SK-N-SH (cell line): ENCODE results near the gene SULF2.

ENCODE experiments used
- CHD2 ChIP-seq: fragments of 150-350 bp; IDR thresholded peaks from 2 replicates; pipeline ENCODE4 v1.6.1; 2018; ENCODE audit warnings: low read length; ENCODE audit not compliant: partially characterized antibody
- CTCF ChIP-seq: fragments of 200-600 bp; sonication (generic); IDR thresholded peaks from 2 replicates; pipeline ENCODE4 v1.6.1; 2017; ENCODE audit warnings: antibody characterized with exemption, mild to moderate bottlenecking, moderate library complexity
- ELF1 ChIP-seq: IDR thresholded peaks from 2 replicates; pipeline ENCODE4 v1.4.0; 2012
- EP300 ChIP-seq, 2 experiments: IDR thresholded peaks; 2 replicates each; pipeline versions ENCODE4 v1.4.0 to v1.6.1; 2012; ENCODE audit warnings: borderline replicate concordance in 1 of 2, low read depth in 1 of 2, low read length in 1 of 2
- EZH2phosphoT487 ChIP-seq: fragments of 200-600 bp; sonication (generic); IDR thresholded peaks from 2 replicates; pipeline ENCODE4 v1.6.1; 2017; ENCODE audit warnings: low read depth, mixed run types, mild to moderate bottlenecking, antibody characterized with exemption, moderate library complexity, borderline replicate concordance
- FOXJ3 ChIP-seq: sonication (generic); formaldehyde crosslinking; IDR thresholded peaks from 2 replicates; pipeline ENCODE4 v1.5.1; 2020; ENCODE audit warnings: mild to moderate bottlenecking, missing genetic modification reagents
- GATA2 ChIP-seq: sonication (generic); formaldehyde crosslinking; IDR thresholded peaks from 2 replicates; pipeline ENCODE4 v1.5.0; 2020; ENCODE audit warnings: mild to moderate bottlenecking, missing genetic modification reagents
- MAX ChIP-seq: IDR thresholded peaks from 2 replicates; pipeline ENCODE4 v1.4.0; 2012; ENCODE audit warnings: low read depth
- MEF2A ChIP-seq: IDR thresholded peaks from 2 replicates; pipeline ENCODE4 v1.4.0; 2012; ENCODE audit warnings: low read depth, borderline replicate concordance
- MXI1 ChIP-seq: IDR thresholded peaks from 2 replicates; pipeline ENCODE4 v1.6.1; 2012; ENCODE audit warnings: mild to moderate bottlenecking, low read depth, low read length, improper control_type of control experiment
- POLR2AphosphoS5 ChIP-seq: IDR thresholded peaks from 2 replicates; pipeline ENCODE4 v1.6.1; 2012; ENCODE audit warnings: low read depth, low read length
- RAD21 ChIP-seq: IDR thresholded peaks from 2 replicates; pipeline ENCODE4 v1.6.1; 2012; ENCODE audit warnings: mild to moderate bottlenecking, low read length
- TAF1 ChIP-seq: IDR thresholded peaks from 2 replicates; pipeline ENCODE4 v1.6.1; 2012; ENCODE audit warnings: low read depth, mild to moderate bottlenecking, low read length, moderate library complexity, borderline replicate concordance
- USF1 ChIP-seq: IDR thresholded peaks from 2 replicates; pipeline ENCODE4 v1.4.0; 2012; ENCODE audit warnings: low read depth, borderline replicate concordance

GRCh38 chr20:47791084-47791599, 5.9 kb upstream of the SULF2 start:
- TF ChIP-seq CTCF = no peak
- TF ChIP-seq MAX = no peak
- no peak for TF ChIP-seq POLR2AphosphoS5
- TF ChIP-seq ELF1 = no peak
- TF ChIP-seq GATA2 (CRISPR knock-in tag) = no peak
- no peak for TF ChIP-seq EP300 (IDR thresholded peaks at IDR 0.05; ENCODE audit: borderline replicate concordance in 1 of 2, low read depth in 1 of 2, low read length in 1 of 2)
- TF ChIP-seq TAF1 = no peak
- TF ChIP-seq RAD21 = no peak
- no peak for TF ChIP-seq MXI1
- no peak for TF ChIP-seq FOXJ3 (CRISPR knock-in tag)
- TF ChIP-seq USF1 = no peak
- no peak for TF ChIP-seq EZH2phosphoT487
- TF ChIP-seq CHD2 = no peak
- TF ChIP-seq MEF2A = no peak
